Measurements from ENCODE around the gene ZMYND11.
"Not testable (repeated sequence)": the region's sequence is repeated elsewhere in the genome, so short reads cannot be mapped to it uniquely, and the experiment has no call there.

The ZMYND11 gene

DNA sequence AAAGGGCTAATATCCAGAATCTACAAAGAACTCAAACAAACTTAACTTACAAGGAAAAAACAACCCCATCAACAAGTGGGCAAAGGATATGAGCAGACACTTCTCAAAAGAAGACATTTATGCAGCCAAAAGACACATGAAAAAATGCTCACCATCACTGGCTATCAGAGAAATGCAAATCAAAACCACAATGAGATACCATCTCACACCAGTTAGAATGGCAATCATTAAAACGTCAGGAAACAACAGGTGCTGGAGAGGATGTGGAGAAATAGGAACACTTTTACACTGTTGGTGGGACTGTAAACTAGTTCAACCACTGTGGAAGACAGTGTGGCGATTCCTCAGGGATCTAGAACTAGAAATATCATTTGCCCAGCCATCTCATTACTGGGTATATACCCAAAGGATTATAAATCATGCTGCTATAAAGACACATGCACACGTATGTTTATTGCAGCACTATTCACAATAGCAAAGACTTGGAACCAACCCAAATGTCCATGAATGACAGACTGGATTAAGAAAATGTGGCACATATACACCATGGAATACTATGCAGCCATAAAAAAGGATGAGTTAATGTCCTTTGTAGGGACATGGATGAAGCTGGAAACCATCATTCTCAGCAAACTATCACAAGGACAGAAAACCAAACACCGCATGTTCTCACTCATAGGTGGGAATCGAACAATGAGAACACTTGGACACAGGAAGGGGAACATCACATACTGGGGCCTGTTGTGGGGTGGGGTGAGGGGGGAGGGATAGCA lies 130.7 kb downstream of the ZMYND11 start:
- not testable (repeated sequence) for H3K4me3 ChIP-seq (ENCODE audit: low read depth, low read length); H2BK5ac ChIP-seq (ENCODE audit: low read depth, low read length, poor library complexity); H3K4ac ChIP-seq (ENCODE audit: low read depth, low read length); H3K27ac ChIP-seq (ENCODE audit: low read depth, low read length); H3K79me1 ChIP-seq (ENCODE audit: low read length); H3K4me1 ChIP-seq (ENCODE audit: control insufficient read depth in 1 of 2, insufficient read depth in 2 of 2, low read length in 2 of 2); H4K91ac ChIP-seq (ENCODE audit: low read depth, low read length); H3K4me2 ChIP-seq (ENCODE audit: low read length); H3K36me3 ChIP-seq (ENCODE audit: control insufficient read depth in 1 of 2, insufficient read depth in 2 of 2, low read length in 2 of 2); DNase-seq; H3K9ac ChIP-seq (ENCODE audit: low read length); H3K14ac ChIP-seq (ENCODE audit: low read length); H3K23ac ChIP-seq (ENCODE audit: low read length); H3K79me2 ChIP-seq (ENCODE audit: control insufficient read depth, insufficient read depth, low read length, poor library complexity); H4K12ac ChIP-seq (ENCODE audit: low read depth, low read length); H2BK12ac ChIP-seq (ENCODE audit: low read length); H2BK120ac ChIP-seq (ENCODE audit: insufficient read depth, low read length, poor library complexity); H3K27me3 ChIP-seq (ENCODE audit: insufficient read depth, low read length); H2AFZ ChIP-seq (ENCODE audit: insufficient read depth, low read length, poor library complexity); H3K18ac ChIP-seq (ENCODE audit: low read length); H3K9me3 ChIP-seq (ENCODE audit: insufficient read depth, low read depth, low read length); H2AK5ac ChIP-seq (ENCODE audit: low read length); H4K8ac ChIP-seq (ENCODE audit: low read depth, low read length)
- no CpG with 5 or more reads among the region's 5 CpGs for WGBS (ENCODE audit: extremely low coverage, insufficient coverage, insufficient read length)

DNA sequence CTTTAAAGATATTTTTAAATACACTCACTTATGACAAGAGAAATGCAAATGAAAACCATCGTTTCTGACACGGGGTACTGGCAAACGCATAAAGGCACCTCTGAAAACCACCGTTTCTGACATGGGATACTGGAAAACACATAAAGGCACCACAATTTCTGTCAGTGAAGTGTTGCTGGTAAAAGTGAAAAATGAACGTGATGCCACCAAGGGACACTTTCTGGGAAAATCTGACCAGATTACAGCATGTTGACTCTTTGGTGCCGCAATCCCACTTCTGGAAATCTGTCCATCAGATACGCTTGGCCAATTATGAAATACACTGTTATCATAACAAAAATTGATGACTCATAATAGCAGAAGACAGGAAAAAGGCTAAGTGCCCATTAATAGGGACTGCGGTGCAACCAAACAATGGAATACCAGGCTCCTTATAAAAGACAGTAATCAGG lies 131.7 kb downstream of the ZMYND11 start:
- H4K91ac ChIP-seq (ENCODE audit: low read depth, low read length) = no peak overlapping the region
- DNase-seq = peak; percentile 50 to 79
- no peak overlapping the region for H3K23ac ChIP-seq (ENCODE audit: low read length)
- H3K79me2 ChIP-seq (ENCODE audit: control insufficient read depth, insufficient read depth, low read length, poor library complexity) = no peaks in the 10 kb centered on the region
- H3K79me1 ChIP-seq (ENCODE audit: low read length) = no peaks in the 10 kb centered on the region
- no peak overlapping the region for H4K8ac ChIP-seq (ENCODE audit: low read depth, low read length)
- H3K9ac ChIP-seq (ENCODE audit: low read length) = no peak overlapping the region
- no peaks in the 10 kb centered on the region for H3K27me3 ChIP-seq (ENCODE audit: insufficient read depth, low read length)
- H3K4me1 ChIP-seq (ENCODE audit: control insufficient read depth in 1 of 2, insufficient read depth in 2 of 2, low read length in 2 of 2) = peaks cover 7 to 9% of the 10 kb centered on the region in 2 experiments
- H3K14ac ChIP-seq (ENCODE audit: low read length) = no peak overlapping the region
- H2BK5ac ChIP-seq (ENCODE audit: low read depth, low read length, poor library complexity) = no peak overlapping the region
- no CpG with 5 or more reads among the region's 8 CpGs for WGBS (ENCODE audit: extremely low coverage, insufficient coverage, insufficient read length)
- H2AK5ac ChIP-seq (ENCODE audit: low read length) = no peak overlapping the region
- no peak overlapping the region for H2BK120ac ChIP-seq (ENCODE audit: insufficient read depth, low read length, poor library complexity)
- no peak overlapping the region for H3K4me3 ChIP-seq (ENCODE audit: low read depth, low read length)
- H2AFZ ChIP-seq (ENCODE audit: insufficient read depth, low read length, poor library complexity) = no peak overlapping the region
- no peak overlapping the region for H2BK12ac ChIP-seq (ENCODE audit: low read length)
- no peak overlapping the region for H3K18ac ChIP-seq (ENCODE audit: low read length)
- H3K4ac ChIP-seq (ENCODE audit: low read depth, low read length) = no peak overlapping the region
- H3K36me3 ChIP-seq (ENCODE audit: control insufficient read depth in 1 of 2, insufficient read depth in 2 of 2, low read length in 2 of 2) = no peaks in the 10 kb centered on the region
- no peak overlapping the region for H3K27ac ChIP-seq (ENCODE audit: low read depth, low read length)
- H3K9me3 ChIP-seq (ENCODE audit: insufficient read depth, low read depth, low read length) = peaks cover 2% of the 10 kb centered on the region
- H4K12ac ChIP-seq (ENCODE audit: low read depth, low read length) = no peak overlapping the region
- no peak overlapping the region for H3K4me2 ChIP-seq (ENCODE audit: low read length)

DNA sequence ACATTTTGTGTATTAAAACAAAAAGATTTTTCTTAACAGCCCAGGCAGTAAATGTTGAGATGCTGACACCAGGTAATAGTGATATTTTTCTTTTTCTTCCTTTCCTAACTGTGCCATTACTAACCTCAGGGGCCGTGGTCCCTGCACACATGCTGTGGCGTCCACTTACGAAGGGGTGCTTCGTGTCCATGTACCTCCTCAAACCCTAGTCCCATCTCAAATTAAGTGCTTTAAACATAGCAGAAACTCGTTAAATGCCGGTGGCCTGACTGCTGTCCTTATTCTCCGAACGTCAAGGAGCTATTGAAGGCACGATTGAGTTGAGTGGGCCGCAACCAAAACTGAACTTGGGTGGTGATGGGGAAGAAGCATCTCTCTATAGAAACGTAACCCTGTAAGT lies 132.4 kb downstream of the ZMYND11 start:
- WGBS (ENCODE audit: extremely low coverage, insufficient coverage, insufficient read length) = no CpG with 5 or more reads among the region's 11 CpGs

DNA sequence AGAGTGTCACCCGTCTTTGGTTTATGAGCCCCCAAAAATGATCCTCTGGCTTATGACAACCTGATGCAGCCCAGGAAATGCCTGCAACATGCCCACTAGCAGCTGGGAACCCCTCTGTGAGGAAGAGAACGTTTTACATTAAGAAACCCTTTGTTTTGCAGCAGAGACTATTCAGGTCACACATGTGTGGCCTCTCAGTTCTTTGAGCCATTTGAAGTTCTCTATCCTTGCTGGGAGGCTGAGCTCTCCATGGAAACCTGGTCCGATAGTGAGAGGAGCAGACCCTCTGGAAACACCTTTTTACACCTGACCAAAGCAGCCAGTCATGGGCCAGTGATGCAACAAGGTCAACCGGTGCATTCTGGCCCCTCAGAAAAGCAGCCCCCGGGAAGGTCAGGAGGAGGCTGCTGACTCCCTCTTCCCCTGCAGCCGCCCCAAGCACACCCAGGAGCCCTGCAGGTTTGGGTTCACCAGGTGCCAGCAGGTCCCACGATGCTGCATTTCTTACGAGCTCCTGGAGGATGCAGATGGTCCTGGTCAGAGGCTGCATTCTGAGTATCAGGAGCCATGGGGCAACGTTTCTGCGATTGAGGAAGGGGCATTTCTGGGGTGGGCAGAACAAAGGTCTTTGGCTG lies 134.3 kb downstream of the ZMYND11 start:
- H4K12ac ChIP-seq (ENCODE audit: low read depth, low read length) = no peak overlapping the region
- no peak overlapping the region for H2BK5ac ChIP-seq (ENCODE audit: low read depth, low read length, poor library complexity)
- no peak overlapping the region for H2BK12ac ChIP-seq (ENCODE audit: low read length)

More for the DNA sequence above, 132.4 kb downstream of the ZMYND11 start:
- H3K4me1 ChIP-seq (ENCODE audit: control insufficient read depth in 1 of 2, insufficient read depth in 2 of 2, low read length in 2 of 2) = peaks cover 7 to 9% of the 10 kb centered on the region in 2 experiments
- H2BK12ac ChIP-seq (ENCODE audit: low read length) = no peak overlapping the region
- no peak overlapping the region for H4K91ac ChIP-seq (ENCODE audit: low read depth, low read length)
- H3K79me1 ChIP-seq (ENCODE audit: low read length) = no peaks in the 10 kb centered on the region
- no peak overlapping the region for H2BK5ac ChIP-seq (ENCODE audit: low read depth, low read length, poor library complexity)
- H4K8ac ChIP-seq (ENCODE audit: low read depth, low read length) = no peak overlapping the region
- peaks cover 2% of the 10 kb centered on the region for H3K9me3 ChIP-seq (ENCODE audit: insufficient read depth, low read depth, low read length)
- H3K18ac ChIP-seq (ENCODE audit: low read length) = no peak overlapping the region
- H3K4me3 ChIP-seq (ENCODE audit: low read depth, low read length) = no peak overlapping the region
- H3K27ac ChIP-seq (ENCODE audit: low read depth, low read length) = no peak overlapping the region
- no peak overlapping the region for H3K4ac ChIP-seq (ENCODE audit: low read depth, low read length)
- no peak overlapping the region for H3K14ac ChIP-seq (ENCODE audit: low read length)
- no peak overlapping the region for H3K4me2 ChIP-seq (ENCODE audit: low read length)
- no peak overlapping the region for H2AK5ac ChIP-seq (ENCODE audit: low read length)
- no peaks in the 10 kb centered on the region for H3K27me3 ChIP-seq (ENCODE audit: insufficient read depth, low read length)
- H2BK120ac ChIP-seq (ENCODE audit: insufficient read depth, low read length, poor library complexity) = no peak overlapping the region
- H3K23ac ChIP-seq (ENCODE audit: low read length) = no peak overlapping the region
- H4K12ac ChIP-seq (ENCODE audit: low read depth, low read length) = no peak overlapping the region
- no peak overlapping the region for H3K9ac ChIP-seq (ENCODE audit: low read length)
- H3K79me2 ChIP-seq (ENCODE audit: control insufficient read depth, insufficient read depth, low read length, poor library complexity) = no peaks in the 10 kb centered on the region
- DNase-seq = no peak
- H3K36me3 ChIP-seq (ENCODE audit: control insufficient read depth in 1 of 2, insufficient read depth in 2 of 2, low read length in 2 of 2) = no peaks in the 10 kb centered on the region
- no peak overlapping the region for H2AFZ ChIP-seq (ENCODE audit: insufficient read depth, low read length, poor library complexity)

More for the DNA sequence above, 134.3 kb downstream of the ZMYND11 start:
- Histone ChIP-seq H3K9ac (ENCODE audit: low read length) (no peak overlapping the region), H4K8ac (ENCODE audit: low read depth, low read length) (no peak overlapping the region), H3K18ac (ENCODE audit: low read length) (no peak overlapping the region), H3K36me3 (ENCODE audit: control insufficient read depth in 1 of 2, insufficient read depth in 2 of 2, low read length in 2 of 2) (no peaks in the 10 kb centered on the region), H2AFZ (ENCODE audit: insufficient read depth, low read length, poor library complexity) (no peak overlapping the region), H2AK5ac (ENCODE audit: low read length) (no peak overlapping the region), H3K27ac (ENCODE audit: low read depth, low read length) (no peak overlapping the region), H3K23ac (ENCODE audit: low read length) (no peak overlapping the region), H3K27me3 (ENCODE audit: insufficient read depth, low read length) (no peaks in the 10 kb centered on the region), H4K91ac (ENCODE audit: low read depth, low read length) (no peak overlapping the region), H3K4me1 (ENCODE audit: control insufficient read depth in 1 of 2, insufficient read depth in 2 of 2, low read length in 2 of 2) (peaks cover 7 to 9% of the 10 kb centered on the region in 2 experiments), H3K4me3 (ENCODE audit: low read depth, low read length) (no peak overlapping the region), H3K9me3 (ENCODE audit: insufficient read depth, low read depth, low read length) (peaks cover 2% of the 10 kb centered on the region), H3K14ac (ENCODE audit: low read length) (no peak overlapping the region), H3K79me1 (ENCODE audit: low read length) (no peaks in the 10 kb centered on the region), H3K79me2 (ENCODE audit: control insufficient read depth, insufficient read depth, low read length, poor library complexity) (no peaks in the 10 kb centered on the region), H3K4me2 (ENCODE audit: low read length) (no peak overlapping the region), H3K4ac (ENCODE audit: low read depth, low read length) (no peak overlapping the region), H2BK120ac (ENCODE audit: insufficient read depth, low read length, poor library complexity) (no peak overlapping the region)
- WGBS (ENCODE audit: extremely low coverage, insufficient coverage, insufficient read length) = no CpG with 5 or more reads among the region's 10 CpGs
- no peak for DNase-seq
